ENCODE results near the gene SLC12A7. TPM values are rescaled to one million over a fixed set of nuclear protein-coding genes. Genes with fewer than 3 reads are reported as not detected.

The SLC12A7 gene
- polyA plus RNA-seq, 1 donor (not counting 4 experiments of a cell fraction or from before 2014, with no cell fraction given), result 1.5 TPM

DNA sequence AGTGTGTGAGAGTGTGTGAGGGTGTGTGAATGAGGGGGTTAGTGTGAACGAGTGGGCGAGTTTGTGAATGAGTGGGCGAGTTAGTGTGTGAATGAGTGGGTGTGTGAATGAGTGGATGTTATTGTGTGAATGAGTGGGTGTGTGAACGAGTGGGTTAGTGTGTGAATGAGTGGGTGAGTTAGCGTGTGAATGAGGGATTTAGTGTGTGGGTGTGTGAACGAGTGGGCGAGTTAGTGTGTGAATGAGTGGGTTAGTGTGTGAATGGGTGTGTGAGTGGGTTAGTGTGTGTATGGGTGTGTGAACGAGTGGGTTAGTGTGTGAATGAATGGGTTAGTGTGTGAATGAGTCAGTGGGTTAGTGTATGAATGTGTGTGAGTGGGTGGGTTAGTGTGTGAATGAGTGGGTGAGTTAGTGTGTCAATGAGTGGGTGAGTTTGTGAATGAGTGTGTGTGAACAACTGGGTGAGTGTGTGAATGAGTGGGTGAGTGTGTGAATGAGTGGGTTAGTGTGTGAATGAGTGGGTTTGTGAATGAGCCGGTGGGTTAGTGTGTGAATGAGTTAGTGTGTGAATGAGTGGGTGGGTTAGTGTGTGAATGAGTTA is 65.8 kb downstream of the SLC12A7 start:
- DNase-seq (ENCODE audit: low read depth, low spot score) (no peak), FAIRE-seq (no peak)
- no peak overlapping the region for H3K27ac ChIP-seq (ENCODE audit: control insufficient read depth, insufficient read depth, low read length)
- H3K36me3 ChIP-seq (ENCODE audit: control insufficient read depth in 2 of 2, extremely low read depth in 1 of 2, insufficient read depth in 2 of 2, low read length in 2 of 2), result no peaks in the 10 kb centered on the region
- H3K4me3 ChIP-seq (ENCODE audit: control insufficient read depth in 2 of 3, extremely low read depth in 1 of 3, insufficient read depth in 2 of 3, low read depth in 1 of 3, low read length in 3 of 3), result no peak overlapping the region
- no peaks in the 10 kb centered on the region for H4K20me1 ChIP-seq (ENCODE audit: control insufficient read depth, extremely low read depth, insufficient read depth, low read length)
- no peaks in the 10 kb centered on the region for H3K27me3 ChIP-seq (ENCODE audit: control insufficient read depth, extremely low read depth, insufficient read depth, low read length)
- no peak overlapping the region for H2AFZ ChIP-seq (ENCODE audit: control insufficient read depth, low read length)
- no peaks in the 10 kb centered on the region for H3K4me1 ChIP-seq (ENCODE audit: control insufficient read depth, extremely low read depth, insufficient read depth, low read length)
- no peaks in the 10 kb centered on the region for H3K9me3 ChIP-seq (ENCODE audit: control insufficient read depth, low read depth, low read length)
- H3K9me1 ChIP-seq (ENCODE audit: control insufficient read depth, extremely low read depth, insufficient read depth, low read length), result no peaks in the 10 kb centered on the region
- H3K4me2 ChIP-seq (ENCODE audit: control insufficient read depth, extremely low read depth, insufficient read depth, low read depth, low read length), result no peak overlapping the region
- dilution Hi-C loops (cut with MboI; ENCODE audit: extremely low pct_ligation_motif_present, low sequenced_read_pairs), result no loop called here
- no peaks in the 10 kb centered on the region for H3K79me2 ChIP-seq (ENCODE audit: control insufficient read depth, insufficient read depth, low read length)
- H3K9ac ChIP-seq (ENCODE audit: control insufficient read depth, extremely low read depth, insufficient read depth, low read length), result no peak overlapping the region
- TF ChIP-seq EZH2 (IDR thresholded peaks at IDR 0.05; ENCODE audit: low read length), result no peak
- TF ChIP-seq, protein P1, sequence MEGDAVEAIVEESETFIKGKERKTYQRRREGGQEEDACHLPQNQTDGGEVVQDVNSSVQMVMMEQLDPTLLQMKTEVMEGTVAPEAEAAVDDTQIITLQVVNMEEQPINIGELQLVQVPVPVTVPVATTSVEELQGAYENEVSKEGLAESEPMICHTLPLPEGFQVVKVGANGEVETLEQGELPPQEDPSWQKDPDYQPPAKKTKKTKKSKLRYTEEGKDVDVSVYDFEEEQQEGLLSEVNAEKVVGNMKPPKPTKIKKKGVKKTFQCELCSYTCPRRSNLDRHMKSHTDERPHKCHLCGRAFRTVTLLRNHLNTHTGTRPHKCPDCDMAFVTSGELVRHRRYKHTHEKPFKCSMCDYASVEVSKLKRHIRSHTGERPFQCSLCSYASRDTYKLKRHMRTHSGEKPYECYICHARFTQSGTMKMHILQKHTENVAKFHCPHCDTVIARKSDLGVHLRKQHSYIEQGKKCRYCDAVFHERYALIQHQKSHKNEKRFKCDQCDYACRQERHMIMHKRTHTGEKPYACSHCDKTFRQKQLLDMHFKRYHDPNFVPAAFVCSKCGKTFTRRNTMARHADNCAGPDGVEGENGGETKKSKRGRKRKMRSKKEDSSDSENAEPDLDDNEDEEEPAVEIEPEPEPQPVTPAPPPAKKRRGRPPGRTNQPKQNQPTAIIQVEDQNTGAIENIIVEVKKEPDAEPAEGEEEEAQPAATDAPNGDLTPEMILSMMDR (optimal IDR thresholded peaks at IDR 0.05 in 1 of 3, IDR thresholded peaks at IDR 0.05 in 1 of 3, conservative IDR thresholded peaks at IDR 0.05 in 1 of 3; ENCODE audit: extremely low read depth in 1 of 3, insufficient read depth in 2 of 3, low read length in 3 of 3), result no peak

DNA sequence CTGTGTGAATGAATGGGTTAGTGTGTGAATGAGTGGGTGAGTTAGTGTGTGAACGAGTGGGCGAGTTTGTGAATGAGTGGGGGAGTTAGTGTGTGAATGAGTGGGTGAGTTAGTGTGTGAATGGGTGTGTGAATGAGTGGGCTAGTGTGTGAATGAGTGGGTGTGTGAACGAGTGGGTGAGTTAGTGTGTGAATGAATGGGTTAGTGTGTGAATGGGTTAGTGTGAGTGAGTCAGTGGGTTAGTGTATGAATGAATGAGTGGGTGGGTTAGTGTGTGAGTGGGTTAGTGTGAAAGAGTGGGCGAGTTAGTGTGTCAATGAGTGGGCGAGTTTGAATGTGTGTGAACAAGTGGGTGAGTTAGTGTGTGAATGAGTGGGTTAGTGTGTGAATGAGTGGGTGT is 67.7 kb downstream of the SLC12A7 start:
- Histone ChIP-seq H3K4me3 (ENCODE audit: control insufficient read depth in 2 of 3, extremely low read depth in 1 of 3, insufficient read depth in 2 of 3, low read depth in 1 of 3, low read length in 3 of 3) (no peak overlapping the region), H3K4me2 (ENCODE audit: control insufficient read depth, extremely low read depth, insufficient read depth, low read depth, low read length) (no peak overlapping the region), H3K79me2 (ENCODE audit: control insufficient read depth, insufficient read depth, low read length) (no peaks in the 10 kb centered on the region), H3K27me3 (ENCODE audit: control insufficient read depth, extremely low read depth, insufficient read depth, low read length) (no peaks in the 10 kb centered on the region), H3K36me3 (ENCODE audit: control insufficient read depth in 2 of 2, extremely low read depth in 1 of 2, insufficient read depth in 2 of 2, low read length in 2 of 2) (no peaks in the 10 kb centered on the region), H3K9me3 (ENCODE audit: control insufficient read depth, low read depth, low read length) (no peaks in the 10 kb centered on the region), H4K20me1 (ENCODE audit: control insufficient read depth, extremely low read depth, insufficient read depth, low read length) (no peaks in the 10 kb centered on the region), H3K4me1 (ENCODE audit: control insufficient read depth, extremely low read depth, insufficient read depth, low read length) (no peaks in the 10 kb centered on the region), H3K9ac (ENCODE audit: control insufficient read depth, extremely low read depth, insufficient read depth, low read length) (no peak overlapping the region), H3K9me1 (ENCODE audit: control insufficient read depth, extremely low read depth, insufficient read depth, low read length) (no peaks in the 10 kb centered on the region), H2AFZ (ENCODE audit: control insufficient read depth, low read length) (no peak overlapping the region), H3K27ac (ENCODE audit: control insufficient read depth, insufficient read depth, low read length) (no peak overlapping the region)
- no peak for DNase-seq (ENCODE audit: low read depth, low spot score)
- dilution Hi-C loops (cut with MboI; ENCODE audit: extremely low pct_ligation_motif_present, low sequenced_read_pairs), result no loop called here
- no peak for FAIRE-seq
- TF ChIP-seq, protein P1 (optimal IDR thresholded peaks at IDR 0.05 in 1 of 3, IDR thresholded peaks at IDR 0.05 in 1 of 3, conservative IDR thresholded peaks at IDR 0.05 in 1 of 3; ENCODE audit: extremely low read depth in 1 of 3, insufficient read depth in 2 of 3, low read length in 3 of 3), result no peak
- TF ChIP-seq EZH2 (IDR thresholded peaks at IDR 0.05; ENCODE audit: low read length), result no peak

Data from keratinocyte (primary cell).